T follicular helper cell (primary cell): ENCODE results near the gene DMGDH.

Source experiments
- DNase-seq: peaks from one replicate; pipeline ENCODE4 v3.0.0-alpha.2; 2020; ENCODE audit warnings: low read depth

DMGDH gene

GRCh38 chr5:78974601-78975000 lies 94.9 kb downstream of the DMGDH start:
- DNase-seq: no peak

GRCh38 chr5:78974011-78974410 lies 95.5 kb downstream of the DMGDH start:
- DNase-seq: no peak

- DNase-seq: no peak
Observed at GRCh38 chr5:78972654-78973428, 96.6 kb downstream of the DMGDH start.

GRCh38 chr5:78971998-78972397 lies 97.5 kb downstream of the DMGDH start:
- no peak for DNase-seq

- DNase-seq: no peak
Observed at GRCh38 chr5:78968781-78969180, 100.7 kb downstream of the DMGDH start.

- DNase-seq: no peak
Observed at GRCh38 chr5:78964889-78965288, 104.6 kb downstream of the DMGDH start.

- no peak for DNase-seq
Observed at GRCh38 chr5:78961743-78962142, 107.7 kb downstream of the DMGDH start.

- DNase-seq: no peak
Observed at GRCh38 chr5:78959767-78960166, 109.7 kb downstream of the DMGDH start.

GRCh38 chr5:78958672-78959445 lies 110.6 kb downstream of the DMGDH start:
- DNase-seq: no peak

- no peak for DNase-seq
Observed at GRCh38 chr5:78956901-78957300, 112.6 kb downstream of the DMGDH start.

GRCh38 chr5:78953092-78953800 lies 116.2 kb downstream of the DMGDH start:
- no peak for DNase-seq
